SK-N-SH (cell line): Measurements from ENCODE around the gene GLT6D1. TPM values are rescaled to one million over a fixed set of nuclear protein-coding genes. Genes with fewer than 3 reads are reported as not detected.

Experiments
- CTCF ChIA-PET: fragments of 300-600, 350-600 bp; formaldehyde crosslinking; extraction: SDS; loops from one replicate; lab custom pipeline; 2021; lab: Yijun Ruan, JAX
- POLR2A ChIA-PET: fragments of 350-600 bp; sonication (Branson Sonifier 250); formaldehyde crosslinking; extraction: SDS; loops from one replicate; lab custom pipeline; 2020; ENCODE audit warnings: antibody characterized with exemption, inconsistent platforms; lab: Yijun Ruan, JAX
- DNase-seq: peaks from one replicate; pipeline ENCODE4 v3.0.0; 2012
- H2AFZ ChIP-seq: fragments of 200-600 bp; sonication (generic); 2 replicates; pipeline ENCODE4 v1.8.1; 2016; ENCODE audit warnings: antibody characterized with exemption, mild to moderate bottlenecking, low read depth
- H3F3A ChIP-seq: fragments of 200-600 bp; sonication (generic); replicated peaks from 2 replicates; pipeline ENCODE3; 2016; ENCODE audit warnings: antibody characterized with exemption, mild to moderate bottlenecking; ENCODE audit not compliant: insufficient read depth
- H3K27ac ChIP-seq, 2 experiments: fragments of 200-500 bp in 1 of 2; fragments of 200-600 bp in 1 of 2; sonication (Bioruptor generic) in 1 of 2; sonication (generic), shearing (Covaris generic) in 1 of 2; 2 replicates each; pipeline versions ENCODE4 v1.5.1 to v1.6.1; 2014 to 2016; ENCODE audit warnings: low read depth in 2 of 2, inconsistent platforms in 1 of 2, low read length in 1 of 2, mild to moderate bottlenecking in 1 of 2, mixed read lengths in 1 of 2
- H3K27me3 ChIP-seq: fragments of 200-600 bp; sonication (generic), shearing (Covaris generic); 2 replicates; pipeline ENCODE4 v1.6.1; 2016; ENCODE audit warnings: mixed run types; ENCODE audit not compliant: insufficient read depth
- H3K36me3 ChIP-seq, 2 experiments: fragments of 200-500 bp in 1 of 2; fragments of 200-600 bp in 1 of 2; sonication (Bioruptor generic) in 1 of 2; sonication (generic) in 1 of 2; replicated peaks in 1 of 2; 2 replicates each; pipeline versions ENCODE3 to v1.5.1; 2014 to 2016; ENCODE audit warnings: low read length in 1 of 2, mild to moderate bottlenecking in 1 of 2; ENCODE audit not compliant: insufficient read depth in 2 of 2, control insufficient read depth in 1 of 2
- H3K4me1 ChIP-seq, 2 experiments: fragments of 200-500 bp in 1 of 2; fragments of 200-600 bp in 1 of 2; sonication (Bioruptor generic) in 1 of 2; sonication (generic), shearing (Covaris generic) in 1 of 2; 2 replicates each; pipeline versions ENCODE4 v1.5.1 to v1.6.1; 2014 to 2016; ENCODE audit warnings: low read depth in 1 of 2, low read length in 1 of 2, mixed run types in 1 of 2; ENCODE audit not compliant: insufficient read depth in 2 of 2, control insufficient read depth in 1 of 2
- H3K4me2 ChIP-seq: fragments of 200-600 bp; sonication (generic), shearing (Covaris generic); 2 replicates; pipeline ENCODE4 v1.6.1; 2017; ENCODE audit warnings: mixed run types
- H3K4me3 ChIP-seq, 2 experiments: fragments of 200-500 bp in 1 of 2; fragments of 200-600 bp in 1 of 2; sonication (Bioruptor generic) in 1 of 2; sonication (generic), shearing (Covaris generic) in 1 of 2; 2 replicates each; pipeline versions ENCODE4 v1.5.1 to v1.8.1; 2014 to 2016; ENCODE audit warnings: low read depth in 2 of 2, inconsistent platforms in 1 of 2, low read length in 1 of 2, mild to moderate bottlenecking in 1 of 2, mixed read lengths in 1 of 2, moderate library complexity in 1 of 2
- H3K79me2 ChIP-seq: fragments of 200-600 bp; sonication (generic); 2 replicates; pipeline ENCODE4 v1.8.1; 2017; ENCODE audit warnings: mild to moderate bottlenecking; ENCODE audit not compliant: insufficient read depth
- H3K9ac ChIP-seq: fragments of 200-600 bp; sonication (generic); 2 replicates; pipeline ENCODE4 v1.6.1; 2017; ENCODE audit warnings: mixed run types
- H3K9me2 ChIP-seq: fragments of 200-600 bp; sonication (generic); 2 replicates; pipeline ENCODE4 v1.6.1; 2017; ENCODE audit warnings: mixed run types
- H3K9me3 ChIP-seq: fragments of 200-600 bp; sonication (generic); 2 replicates; pipeline ENCODE4 v1.6.1; 2017; ENCODE audit warnings: mixed run types, mild to moderate bottlenecking, moderate library complexity
- H4K20me1 ChIP-seq: fragments of 200-600 bp; sonication (generic); 2 replicates; pipeline ENCODE4 v1.6.1; 2017; ENCODE audit warnings: mild to moderate bottlenecking, mixed run types; ENCODE audit not compliant: insufficient read depth
- EP300 ChIP-seq, 2 experiments: IDR thresholded peaks; 2 replicates each; pipeline versions ENCODE4 v1.4.0 to v1.6.1; 2012; ENCODE audit warnings: borderline replicate concordance in 1 of 2, low read depth in 1 of 2, low read length in 1 of 2
- FOXM1 ChIP-seq: IDR thresholded peaks from 2 replicates; pipeline ENCODE4 v1.4.0; 2012; ENCODE audit warnings: low read depth, mild to moderate bottlenecking
- GABPA ChIP-seq: IDR thresholded peaks from 2 replicates; pipeline ENCODE4 v1.4.0; 2012; ENCODE audit warnings: low read depth, mild to moderate bottlenecking
- MXI1 ChIP-seq: IDR thresholded peaks from 2 replicates; pipeline ENCODE4 v1.6.1; 2012; ENCODE audit warnings: mild to moderate bottlenecking, low read depth, low read length, improper control_type of control experiment
- RFX5 ChIP-seq: IDR thresholded peaks from 2 replicates; pipeline ENCODE4 v1.6.1; 2012; ENCODE audit warnings: mild to moderate bottlenecking, improper control_type of control experiment, low read length
- RXRA ChIP-seq: IDR thresholded peaks from 2 replicates; pipeline ENCODE4 v1.4.0; 2012; ENCODE audit warnings: low read depth, mild to moderate bottlenecking, borderline replicate concordance
- SIN3A ChIP-seq: IDR thresholded peaks from 2 replicates; pipeline ENCODE4 v1.6.1; 2012; ENCODE audit warnings: low read depth, mild to moderate bottlenecking, low read length, moderate library complexity, borderline replicate concordance
- TAF1 ChIP-seq: IDR thresholded peaks from 2 replicates; pipeline ENCODE4 v1.6.1; 2012; ENCODE audit warnings: low read depth, mild to moderate bottlenecking, low read length, moderate library complexity, borderline replicate concordance
- TCF12 ChIP-seq: IDR thresholded peaks from 2 replicates; pipeline ENCODE4 v1.4.0; 2012
- YY1 ChIP-seq: IDR thresholded peaks from 2 replicates; pipeline ENCODE4 v1.4.0; 2012; ENCODE audit warnings: low read depth, mild to moderate bottlenecking
- WGBS: methylation state at CpG from one replicate; pipeline ENCODE4 v1.1.6; 2017; ENCODE audit warnings: low lambda C conversion rate; 5-methylcytosine and 5-hydroxymethylcytosine counted together
- polyA plus RNA-seq, 3 experiments: library from polyadenylated mRNA; depleted of rRNA; stranded (reverse); fragments of >200 nt; gene quantifications; 2 replicates each; pipeline ENCODE4 v1.2.3, GENCODE V29; 2012
- TF ChIP-seq, protein P1 (sequence below): IDR thresholded peaks from 2 replicates; pipeline ENCODE4 v1.6.1; 2012; ENCODE audit warnings: mild to moderate bottlenecking, low read depth, low read length, moderate library complexity

The GLT6D1 gene
- polyA plus RNA-seq, 1 of the 3 experiments (the other 2 are of a cell fraction), result not detected

DNA sequence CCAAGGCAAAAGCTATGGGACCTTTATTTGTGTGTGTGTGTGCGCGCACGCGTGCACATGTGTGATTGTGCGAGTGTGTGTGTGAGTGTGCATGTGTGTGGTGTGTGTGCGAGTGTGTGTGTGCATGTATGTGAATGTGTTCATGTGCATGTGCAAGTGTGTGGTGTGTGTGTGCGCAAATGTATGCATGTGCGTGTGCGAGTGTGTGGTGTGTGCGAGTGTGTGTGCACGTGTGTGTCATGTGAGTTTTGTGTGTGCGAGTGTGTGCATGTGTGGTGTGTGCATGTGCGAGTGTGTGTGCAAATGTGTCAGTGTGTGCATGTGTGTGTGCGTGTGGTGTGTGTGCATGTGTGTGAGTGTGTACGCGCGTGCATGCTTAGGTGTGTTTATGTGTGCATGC, 11.1 kb upstream of the GLT6D1 start:
- POLR2A ChIA-PET, result no interaction called here
- 69% methylated on average over 17 of the region's 17 CpGs for WGBS
- Histone ChIP-seq H3K9me2 (no peaks in the 10 kb centered on the region), H2AFZ (no peak overlapping the region), H3K36me3 (no peaks in the 10 kb centered on the region), H4K20me1 (no peaks in the 10 kb centered on the region), H3K27me3 (no peaks in the 10 kb centered on the region), H3K4me2 (no peak overlapping the region), H3K27ac (no peak overlapping the region), H3K79me2 (no peaks in the 10 kb centered on the region), H3K9me3 (no peaks in the 10 kb centered on the region), H3K4me3 (no peak overlapping the region), H3K9ac (no peak overlapping the region), H3K4me1 (no peaks in the 10 kb centered on the region; a peak in 1 of 4 replicates), H3F3A (no peaks in the 10 kb centered on the region)
- DNase-seq, result no peak
- no peak for TF ChIP-seq RFX5
- TF ChIP-seq SIN3A, result no peak
- TF ChIP-seq TAF1, result no peak
- TF ChIP-seq, protein P1, sequence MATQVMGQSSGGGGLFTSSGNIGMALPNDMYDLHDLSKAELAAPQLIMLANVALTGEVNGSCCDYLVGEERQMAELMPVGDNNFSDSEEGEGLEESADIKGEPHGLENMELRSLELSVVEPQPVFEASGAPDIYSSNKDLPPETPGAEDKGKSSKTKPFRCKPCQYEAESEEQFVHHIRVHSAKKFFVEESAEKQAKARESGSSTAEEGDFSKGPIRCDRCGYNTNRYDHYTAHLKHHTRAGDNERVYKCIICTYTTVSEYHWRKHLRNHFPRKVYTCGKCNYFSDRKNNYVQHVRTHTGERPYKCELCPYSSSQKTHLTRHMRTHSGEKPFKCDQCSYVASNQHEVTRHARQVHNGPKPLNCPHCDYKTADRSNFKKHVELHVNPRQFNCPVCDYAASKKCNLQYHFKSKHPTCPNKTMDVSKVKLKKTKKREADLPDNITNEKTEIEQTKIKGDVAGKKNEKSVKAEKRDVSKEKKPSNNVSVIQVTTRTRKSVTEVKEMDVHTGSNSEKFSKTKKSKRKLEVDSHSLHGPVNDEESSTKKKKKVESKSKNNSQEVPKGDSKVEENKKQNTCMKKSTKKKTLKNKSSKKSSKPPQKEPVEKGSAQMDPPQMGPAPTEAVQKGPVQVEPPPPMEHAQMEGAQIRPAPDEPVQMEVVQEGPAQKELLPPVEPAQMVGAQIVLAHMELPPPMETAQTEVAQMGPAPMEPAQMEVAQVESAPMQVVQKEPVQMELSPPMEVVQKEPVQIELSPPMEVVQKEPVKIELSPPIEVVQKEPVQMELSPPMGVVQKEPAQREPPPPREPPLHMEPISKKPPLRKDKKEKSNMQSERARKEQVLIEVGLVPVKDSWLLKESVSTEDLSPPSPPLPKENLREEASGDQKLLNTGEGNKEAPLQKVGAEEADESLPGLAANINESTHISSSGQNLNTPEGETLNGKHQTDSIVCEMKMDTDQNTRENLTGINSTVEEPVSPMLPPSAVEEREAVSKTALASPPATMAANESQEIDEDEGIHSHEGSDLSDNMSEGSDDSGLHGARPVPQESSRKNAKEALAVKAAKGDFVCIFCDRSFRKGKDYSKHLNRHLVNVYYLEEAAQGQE, result no peak
- TF ChIP-seq YY1, result no peak
- CTCF ChIA-PET, result no interaction called here

- Histone ChIP-seq H3K9ac (no peak overlapping the region), H3F3A (no peaks in the 10 kb centered on the region), H4K20me1 (no peaks in the 10 kb centered on the region), H3K27me3 (no peaks in the 10 kb centered on the region), H3K9me3 (no peaks in the 10 kb centered on the region), H3K9me2 (no peaks in the 10 kb centered on the region), H2AFZ (no peak overlapping the region), H3K27ac (no peak overlapping the region), H3K36me3 (no peaks in the 10 kb centered on the region), H3K79me2 (no peaks in the 10 kb centered on the region), H3K4me3 (no peak overlapping the region), H3K4me1 (no peaks in the 10 kb centered on the region), H3K4me2 (no peak overlapping the region)
- TF ChIP-seq FOXM1, result no peak
- WGBS, result 47% methylated on average over 2 of the region's 2 CpGs
- DNase-seq, result no peak
- ChIA-PET CTCF (no interaction called here), POLR2A (no interaction called here)
These were observed 10.2 kb upstream of the GLT6D1 start for GRCh38 chr9:135649508-135649907.

DNA sequence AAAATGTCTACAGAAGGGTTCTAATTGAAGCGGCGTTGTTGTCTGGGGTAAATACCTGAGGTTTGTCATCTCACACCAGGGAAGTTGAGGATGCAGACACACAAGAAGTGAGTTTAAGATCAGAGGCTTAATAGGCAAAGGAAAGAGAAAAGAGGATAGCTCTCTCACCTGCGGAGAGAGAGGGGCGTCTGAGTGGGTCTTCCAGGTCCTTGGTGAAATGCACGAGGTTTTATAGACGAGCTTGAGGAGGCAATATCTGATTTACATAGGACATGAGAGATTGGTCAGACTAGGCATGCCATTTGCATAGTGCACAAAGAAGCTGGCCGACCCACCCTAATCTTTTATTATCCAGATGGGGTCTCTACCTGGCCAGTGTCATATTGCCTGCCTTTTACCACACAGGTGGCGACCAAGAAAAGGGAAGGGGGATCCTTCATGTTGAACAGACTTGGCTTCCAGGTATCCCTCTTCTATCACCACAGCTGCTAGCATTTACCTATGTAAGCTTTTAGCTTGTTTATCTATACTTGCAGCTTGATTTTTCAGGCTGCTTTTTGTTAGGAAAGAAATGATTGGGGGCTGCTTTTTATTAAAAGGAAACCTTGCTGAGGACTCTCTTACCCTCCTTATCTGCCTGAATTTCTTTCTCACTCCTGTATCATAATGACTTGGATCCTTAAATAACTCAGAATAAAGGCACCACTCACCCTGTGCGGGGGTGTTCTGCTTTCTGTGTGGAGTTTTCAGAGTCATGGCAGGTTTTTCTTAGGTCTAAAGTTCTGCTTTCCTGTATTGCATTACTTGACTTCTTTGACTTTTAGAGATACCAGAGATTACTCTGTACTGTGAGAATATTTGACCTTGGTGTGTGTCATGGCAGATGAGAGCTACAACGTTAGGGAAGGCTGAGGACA, 9.4 kb upstream of the GLT6D1 start:
- DNase-seq, result no peak
- H3K27ac ChIP-seq, result no peak overlapping the region
- H4K20me1 ChIP-seq, result no peaks in the 10 kb centered on the region
- no peaks in the 10 kb centered on the region for H3F3A ChIP-seq
- no peak overlapping the region for H3K4me3 ChIP-seq
- 9% methylated on average over 10 of the region's 10 CpGs for WGBS
- ChIA-PET CTCF (no interaction called here), POLR2A (no interaction called here)
- H3K79me2 ChIP-seq, result no peaks in the 10 kb centered on the region
- no peak overlapping the region for H3K9ac ChIP-seq
- no peaks in the 10 kb centered on the region for H3K4me1 ChIP-seq
- H2AFZ ChIP-seq, result no peak overlapping the region
- no peaks in the 10 kb centered on the region for H3K9me2 ChIP-seq
- H3K27me3 ChIP-seq, result no peaks in the 10 kb centered on the region
- H3K4me2 ChIP-seq, result no peak overlapping the region
- no peaks in the 10 kb centered on the region for H3K36me3 ChIP-seq
- H3K9me3 ChIP-seq, result no peaks in the 10 kb centered on the region
- TF ChIP-seq RXRA (no peak), MXI1 (no peak), YY1 (no peak), GABPA (no peak), EP300 (IDR thresholded peaks at IDR 0.05; ENCODE audit: borderline replicate concordance in 1 of 2, low read depth in 1 of 2, low read length in 1 of 2) (no peak), TCF12 (no peak)
- TF ChIP-seq, protein P1, result no peak
